Measurements from ENCODE around the gene HTR3B.

HTR3B gene

DNA sequence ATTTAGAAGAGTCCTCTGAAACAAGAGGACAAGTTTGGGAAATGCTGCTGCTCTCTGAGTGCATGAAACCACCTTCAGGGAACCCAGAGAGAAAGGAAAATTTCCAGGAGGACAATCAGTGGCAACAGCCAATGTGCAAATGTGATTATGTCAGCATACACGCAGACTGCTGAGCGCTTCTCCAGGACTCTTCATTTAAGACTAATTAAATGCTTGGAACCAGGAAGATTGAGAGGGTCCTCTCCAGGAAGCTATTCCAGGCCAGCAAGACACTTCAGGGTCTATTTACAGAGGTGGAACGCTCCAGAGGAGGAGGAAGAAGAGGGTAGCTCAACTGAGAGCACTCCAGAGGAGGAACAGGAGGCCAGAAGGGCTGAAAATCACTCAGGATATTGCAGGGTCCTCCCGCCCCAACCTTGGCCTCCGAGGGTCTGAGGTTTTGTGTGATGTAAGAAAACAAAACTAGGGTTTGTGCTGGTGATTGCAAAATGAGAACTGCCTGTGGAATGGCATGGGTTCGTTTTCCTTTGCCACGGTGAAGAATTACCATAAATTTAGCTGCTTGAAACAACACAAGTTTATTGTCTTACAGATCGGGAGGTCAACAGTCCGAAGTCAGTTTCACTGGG lies 56.2 kb downstream of the HTR3B start:
- no peak overlapping the region for H2AFZ ChIP-seq (ENCODE audit: low read depth)
- no peak overlapping the region for H3K4me3 ChIP-seq (IDR thresholded peaks at IDR 0.05; ENCODE audit: insufficient read depth, low read depth, low read length)
- no peaks in the 10 kb centered on the region for H4K20me1 ChIP-seq (ENCODE audit: insufficient read depth)
- H3K36me3 ChIP-seq (ENCODE audit: insufficient read depth): no peaks in the 10 kb centered on the region
- H3K4me1 ChIP-seq (ENCODE audit: low read depth, poor library complexity, severe bottlenecking): no peaks in the 10 kb centered on the region
- H3K79me2 ChIP-seq (ENCODE audit: insufficient read depth, low read depth): no peaks in the 10 kb centered on the region
- H3K4me2 ChIP-seq: no peak overlapping the region
- no peak overlapping the region for H3K27ac ChIP-seq
- H3K27me3 ChIP-seq (ENCODE audit: insufficient read depth, low read depth): no peaks in the 10 kb centered on the region
- TF ChIP-seq, protein P1, sequence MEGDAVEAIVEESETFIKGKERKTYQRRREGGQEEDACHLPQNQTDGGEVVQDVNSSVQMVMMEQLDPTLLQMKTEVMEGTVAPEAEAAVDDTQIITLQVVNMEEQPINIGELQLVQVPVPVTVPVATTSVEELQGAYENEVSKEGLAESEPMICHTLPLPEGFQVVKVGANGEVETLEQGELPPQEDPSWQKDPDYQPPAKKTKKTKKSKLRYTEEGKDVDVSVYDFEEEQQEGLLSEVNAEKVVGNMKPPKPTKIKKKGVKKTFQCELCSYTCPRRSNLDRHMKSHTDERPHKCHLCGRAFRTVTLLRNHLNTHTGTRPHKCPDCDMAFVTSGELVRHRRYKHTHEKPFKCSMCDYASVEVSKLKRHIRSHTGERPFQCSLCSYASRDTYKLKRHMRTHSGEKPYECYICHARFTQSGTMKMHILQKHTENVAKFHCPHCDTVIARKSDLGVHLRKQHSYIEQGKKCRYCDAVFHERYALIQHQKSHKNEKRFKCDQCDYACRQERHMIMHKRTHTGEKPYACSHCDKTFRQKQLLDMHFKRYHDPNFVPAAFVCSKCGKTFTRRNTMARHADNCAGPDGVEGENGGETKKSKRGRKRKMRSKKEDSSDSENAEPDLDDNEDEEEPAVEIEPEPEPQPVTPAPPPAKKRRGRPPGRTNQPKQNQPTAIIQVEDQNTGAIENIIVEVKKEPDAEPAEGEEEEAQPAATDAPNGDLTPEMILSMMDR (conservative IDR thresholded peaks at IDR 0.05; ENCODE audit: low read depth, low read length): no peak
- H3K9ac ChIP-seq: no peak overlapping the region

DNA sequence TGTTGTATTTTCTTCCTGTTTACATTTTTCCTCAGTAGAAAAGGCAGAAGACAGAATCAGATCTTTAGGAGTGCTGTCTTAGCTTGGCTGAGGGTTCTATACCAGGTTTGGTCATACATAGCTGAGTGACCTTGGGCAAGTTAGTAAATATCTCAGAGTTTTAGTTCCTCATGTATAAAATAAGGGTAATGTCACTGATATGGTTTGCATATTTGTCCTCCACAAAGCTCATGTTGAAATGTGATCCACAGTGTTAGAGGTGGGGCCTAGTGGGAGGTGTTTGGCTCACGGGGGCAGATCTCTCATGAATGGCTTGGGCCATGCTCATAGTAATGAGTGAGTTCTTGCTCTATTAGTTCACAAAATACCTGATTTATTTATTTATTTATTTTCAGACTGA lies 62.8 kb downstream of the HTR3B start:
- TF ChIP-seq, protein P1 (conservative IDR thresholded peaks at IDR 0.05; ENCODE audit: low read depth, low read length): no peak
- Histone ChIP-seq H3K27ac (no peak overlapping the region), H3K36me3 (ENCODE audit: insufficient read depth) (no peaks in the 10 kb centered on the region), H3K4me1 (ENCODE audit: low read depth, poor library complexity, severe bottlenecking) (no peaks in the 10 kb centered on the region), H4K20me1 (ENCODE audit: insufficient read depth) (no peaks in the 10 kb centered on the region), H2AFZ (ENCODE audit: low read depth) (no peak overlapping the region), H3K27me3 (ENCODE audit: insufficient read depth, low read depth) (no peaks in the 10 kb centered on the region), H3K4me3 (IDR thresholded peaks at IDR 0.05; ENCODE audit: insufficient read depth, low read depth, low read length) (no peak overlapping the region), H3K79me2 (ENCODE audit: insufficient read depth, low read depth) (no peaks in the 10 kb centered on the region), H3K4me2 (no peak overlapping the region), H3K9ac (no peak overlapping the region)

DNA sequence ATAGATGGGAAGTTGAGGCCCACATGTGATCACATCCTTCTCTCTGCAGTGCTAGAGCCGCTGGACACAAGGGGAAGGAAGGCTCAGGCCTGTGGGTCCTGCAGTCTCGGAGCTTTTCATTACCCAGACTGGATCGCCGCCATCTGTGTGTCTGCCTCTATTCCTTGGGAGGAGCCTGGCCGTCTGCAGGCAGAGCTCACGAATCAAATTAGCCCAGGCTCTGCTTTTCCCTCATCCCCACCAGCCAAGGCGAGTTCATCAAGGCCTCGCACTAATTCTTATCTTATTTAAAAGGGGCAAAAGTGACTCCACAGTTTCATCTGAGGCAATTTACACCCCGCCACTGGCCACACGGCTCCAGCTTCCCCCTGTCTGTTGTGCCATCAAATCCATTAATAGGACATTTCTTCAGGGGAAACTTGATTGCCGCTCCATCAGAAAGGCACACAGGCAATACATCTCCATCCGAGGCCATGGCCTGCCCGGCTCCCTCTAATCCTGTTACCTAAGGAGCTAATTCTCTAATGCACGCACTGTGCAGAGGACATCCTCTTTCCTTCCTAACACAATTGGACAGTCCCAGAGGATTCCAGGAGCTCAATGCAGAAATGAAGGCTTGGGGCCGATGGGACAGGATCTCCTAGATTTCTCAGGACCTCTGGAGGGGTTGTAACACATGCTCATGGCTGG lies 67.1 kb downstream of the HTR3B start:
- no peaks in the 10 kb centered on the region for H4K20me1 ChIP-seq (ENCODE audit: insufficient read depth)
- H2AFZ ChIP-seq (ENCODE audit: low read depth): no peak overlapping the region
- TF ChIP-seq, protein P1 (conservative IDR thresholded peaks at IDR 0.05; ENCODE audit: low read depth, low read length): no peak
- H3K4me2 ChIP-seq: no peak overlapping the region
- H3K27ac ChIP-seq: no peak overlapping the region
- no peaks in the 10 kb centered on the region for H3K4me1 ChIP-seq (ENCODE audit: low read depth, poor library complexity, severe bottlenecking)
- no peak overlapping the region for H3K4me3 ChIP-seq (IDR thresholded peaks at IDR 0.05; ENCODE audit: insufficient read depth, low read depth, low read length)
- no peaks in the 10 kb centered on the region for H3K27me3 ChIP-seq (ENCODE audit: insufficient read depth, low read depth)
- no peaks in the 10 kb centered on the region for H3K36me3 ChIP-seq (ENCODE audit: insufficient read depth)
- H3K79me2 ChIP-seq (ENCODE audit: insufficient read depth, low read depth): no peaks in the 10 kb centered on the region
- no peak overlapping the region for H3K9ac ChIP-seq

DNA sequence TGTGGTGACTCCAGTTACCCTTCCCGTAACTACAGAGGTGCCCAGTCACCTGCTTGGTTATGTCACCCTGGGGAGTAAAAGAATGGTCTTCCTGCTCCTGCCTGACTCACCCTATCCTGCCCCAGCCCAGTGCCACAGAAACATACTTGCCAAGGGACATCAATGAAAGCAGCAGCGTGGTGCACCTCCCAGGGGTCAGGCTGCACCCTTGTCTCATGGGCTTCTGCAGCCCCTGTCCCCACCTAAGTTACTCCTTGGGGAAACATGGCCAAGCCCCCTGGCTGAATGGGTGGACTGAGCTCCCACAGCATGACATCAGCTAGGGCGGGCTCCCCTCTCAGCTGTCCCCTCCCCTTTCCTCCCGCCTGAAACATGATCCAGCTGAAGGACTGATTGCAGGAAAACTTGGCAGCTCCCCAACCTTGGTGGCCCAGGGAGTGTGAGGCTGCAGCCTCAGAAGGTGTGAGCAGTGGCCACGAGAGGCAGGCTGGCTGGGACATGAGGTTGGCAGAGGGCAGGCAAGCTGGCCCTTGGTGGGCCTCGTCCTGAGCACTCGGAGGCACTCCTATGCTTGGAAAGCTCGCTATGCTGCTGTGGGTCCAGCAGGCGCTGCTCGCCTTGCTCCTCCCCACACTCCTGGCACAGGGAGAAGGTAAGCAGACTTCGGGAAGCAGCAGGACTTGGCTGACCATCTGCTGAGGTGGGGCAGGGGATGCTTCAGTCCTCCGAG lies 70.3 kb downstream of the HTR3B start, which contains the start of gene HTR3A:
HTR3A (plus strand) TSS at position 368 of the 730 bp plus-strand sequence; CDS start at position 586, 218 bp downstream.
- no peaks in the 10 kb centered on the region for H3K36me3 ChIP-seq (ENCODE audit: insufficient read depth)
- no peak within 1 kb of the TSS for H2AFZ ChIP-seq (ENCODE audit: low read depth)
- H3K4me1 ChIP-seq (ENCODE audit: low read depth, poor library complexity, severe bottlenecking): no peaks in the 10 kb centered on the region
- no peak within 1 kb of the TSS for H3K9ac ChIP-seq
- H3K27ac ChIP-seq: no peak within 1 kb of the TSS
- H3K79me2 ChIP-seq (ENCODE audit: insufficient read depth, low read depth): no peaks in the 10 kb centered on the region
- no peak within 1 kb of the TSS for H3K4me2 ChIP-seq
- H3K4me3 ChIP-seq (IDR thresholded peaks at IDR 0.05; ENCODE audit: insufficient read depth, low read depth, low read length): no peak within 1 kb of the TSS
- TF ChIP-seq, protein P1 (conservative IDR thresholded peaks at IDR 0.05; ENCODE audit: low read depth, low read length): no peak
- H3K27me3 ChIP-seq (ENCODE audit: insufficient read depth, low read depth): no peaks in the 10 kb centered on the region
- no peaks in the 10 kb centered on the region for H4K20me1 ChIP-seq (ENCODE audit: insufficient read depth)
